Activated CD8-positive, alpha-beta memory T cell treated with anti-CD3 and anti-CD28 coated beads, Interleukin-2, amount 10 ng/mL, durations not matched to agents 7 days and 5 days (primary cell): ENCODE results near the gene RASA3. TPM values are rescaled to one million over a fixed set of nuclear protein-coding genes. Genes with fewer than 3 reads are reported as not detected.
"Not testable (repeated sequence)": the region's sequence is repeated elsewhere in the genome, so short reads cannot be mapped to it uniquely, and the experiment has no call there.

Source experiments
- ATAC-seq: fragments of 150-1000 bp; cut with Tn5 transposase; one replicate; pipeline ENCODE4 v1.10.0; 2021; ENCODE audit warnings: moderate library complexity
- CTCF ChIA-PET: fragments of 350-600 bp; sonication (Branson Sonifier 250); formaldehyde crosslinking; loops from one replicate; lab custom pipeline; 2021; ENCODE audit warnings: antibody characterized with exemption; lab: Charles Lee
- DNase-seq: peaks from one replicate; pipeline ENCODE4 v3.0.0-alpha.2; 2020
- H3K27ac Mint-ChIP-seq: one replicate; pipeline ENCODE4 v1.8.0; 2021; ENCODE audit warnings: mild to moderate bottlenecking, mixed read lengths
- H3K27me3 Mint-ChIP-seq: one replicate; pipeline ENCODE4 v1.8.0; 2021; ENCODE audit warnings: mixed read lengths
- H3K36me3 Mint-ChIP-seq: one replicate; pipeline ENCODE4 v1.8.0; 2021; ENCODE audit warnings: mild to moderate bottlenecking, mixed read lengths
- H3K4me1 Mint-ChIP-seq: one replicate; pipeline ENCODE4 v1.8.0; 2021; ENCODE audit warnings: mixed read lengths
- H3K4me3 Mint-ChIP-seq: one replicate; pipeline ENCODE4 v1.8.0; 2021; ENCODE audit warnings: mild to moderate bottlenecking, moderate library complexity, mixed read lengths
- H3K9me3 Mint-ChIP-seq: one replicate; pipeline ENCODE4 v1.8.0; 2022; ENCODE audit warnings: low read depth, mixed read lengths
- total RNA-seq, 2 experiments: library from RNA; stranded (reverse); gene quantifications; one replicate each; pipeline ENCODE4 v1.2.3, GENCODE V29; 2021

RASA3 gene
- total RNA-seq, 2 experiments from 2014 or later, result 16.3 to 49.2 TPM

GRCh38 chr13:114100446-114101357, 31.7 kb downstream of the RASA3 start:
- no peaks in the 10 kb centered on the region for H3K36me3 Mint-ChIP-seq
- H3K27ac Mint-ChIP-seq, result no peak overlapping the region
- DNase-seq, result no peak
- ATAC-seq, result no peak
- H3K4me1 Mint-ChIP-seq, result peaks cover 6% of the 10 kb centered on the region
- H3K27me3 Mint-ChIP-seq, result no peaks in the 10 kb centered on the region
- H3K9me3 Mint-ChIP-seq, result no peaks in the 10 kb centered on the region
- H3K4me3 Mint-ChIP-seq, result no peak overlapping the region
- CTCF ChIA-PET, result no interaction called here

- H3K27ac Mint-ChIP-seq, result no peak overlapping the region
- DNase-seq (no peak), ATAC-seq (no peak)
- peaks cover 3% of the 10 kb centered on the region for H3K9me3 Mint-ChIP-seq
- H3K4me3 Mint-ChIP-seq, result no peak overlapping the region
- peaks cover 6% of the 10 kb centered on the region for H3K4me1 Mint-ChIP-seq
- CTCF ChIA-PET, result no interaction called here
- no peaks in the 10 kb centered on the region for H3K36me3 Mint-ChIP-seq
- H3K27me3 Mint-ChIP-seq, result no peaks in the 10 kb centered on the region
These were observed 32.4 kb downstream of the RASA3 start for GRCh38 chr13:114099918-114100445.

- Mint-ChIP-seq H3K4me1 (peaks cover 6% of the 10 kb centered on the region), H3K36me3 (no peaks in the 10 kb centered on the region), H3K27me3 (no peaks in the 10 kb centered on the region), H3K27ac (no peak overlapping the region), H3K9me3 (peaks cover 5% of the 10 kb centered on the region), H3K4me3 (no peak overlapping the region)
- CTCF ChIA-PET, result no interaction called here
- ATAC-seq (no peak), DNase-seq (no peak)
These were observed 33.2 kb downstream of the RASA3 start for GRCh38 chr13:114099191-114099590.

GRCh38 chr13:114098689-114099056, 33.8 kb downstream of the RASA3 start:
- not testable (repeated sequence) for H3K4me1 Mint-ChIP-seq, H3K4me3 Mint-ChIP-seq, DNase-seq, H3K27ac Mint-ChIP-seq, H3K27me3 Mint-ChIP-seq, H3K36me3 Mint-ChIP-seq, H3K9me3 Mint-ChIP-seq, ATAC-seq
- CTCF ChIA-PET, result interaction anchor here (0.8 kb wide), 1 partner anchor 11 kb away, joined by 3 read pairs; no protein-coding TSS in a partner anchor

GRCh38 chr13:114097893-114098688, 34.3 kb downstream of the RASA3 start:
- CTCF ChIA-PET, result interaction anchor here (0.8 kb wide), 1 partner anchor 11 kb away, joined by 3 read pairs; no protein-coding TSS in a partner anchor
- H3K4me1 Mint-ChIP-seq, result peaks cover 6% of the 10 kb centered on the region
- H3K36me3 Mint-ChIP-seq, result peaks cover 8% of the 10 kb centered on the region
- peaks cover 15% of the 10 kb centered on the region for H3K9me3 Mint-ChIP-seq
- H3K27ac Mint-ChIP-seq, result no peak overlapping the region
- DNase-seq (no peak), ATAC-seq (no peak)
- no peaks in the 10 kb centered on the region for H3K27me3 Mint-ChIP-seq
- H3K4me3 Mint-ChIP-seq, result no peak overlapping the region

- no peak overlapping the region for H3K4me3 Mint-ChIP-seq
- H3K4me1 Mint-ChIP-seq, result peaks cover 6% of the 10 kb centered on the region
- H3K27ac Mint-ChIP-seq, result no peak overlapping the region
- DNase-seq, result no peak
- H3K36me3 Mint-ChIP-seq, result peaks cover 9% of the 10 kb centered on the region
- H3K27me3 Mint-ChIP-seq, result no peaks in the 10 kb centered on the region
- peaks cover 15% of the 10 kb centered on the region for H3K9me3 Mint-ChIP-seq
- CTCF ChIA-PET, result no interaction called here
- no peak for ATAC-seq
These were observed 35.1 kb downstream of the RASA3 start for GRCh38 chr13:114097212-114097892.

DNA sequence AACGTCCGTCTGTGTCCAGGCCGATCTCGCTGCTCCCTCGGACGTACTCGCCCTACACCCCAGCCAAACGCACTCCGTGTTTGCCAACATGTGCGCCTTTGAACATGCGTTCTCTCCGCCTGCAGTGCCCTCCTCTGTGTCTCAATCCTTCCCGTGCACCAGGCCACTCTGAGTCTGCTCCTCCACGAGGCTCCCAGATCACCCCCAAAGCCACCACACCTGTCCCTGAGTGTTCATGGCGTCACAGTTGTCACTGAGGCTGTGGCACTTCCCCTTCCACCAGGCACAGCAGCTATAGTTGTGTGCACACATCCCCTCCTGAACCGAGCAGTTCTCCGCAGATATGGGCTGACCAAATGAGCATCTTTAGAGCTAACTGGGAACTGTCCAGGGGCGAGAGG, 35.6 kb downstream of the RASA3 start:
- peaks cover 18% of the 10 kb centered on the region for H3K9me3 Mint-ChIP-seq
- H3K36me3 Mint-ChIP-seq, result peaks cover 14% of the 10 kb centered on the region
- H3K4me1 Mint-ChIP-seq, result peaks cover 6% of the 10 kb centered on the region
- DNase-seq (no peak), ATAC-seq (no peak)
- no peaks in the 10 kb centered on the region for H3K27me3 Mint-ChIP-seq
- CTCF ChIA-PET, result no interaction called here
- H3K4me3 Mint-ChIP-seq, result no peak overlapping the region
- no peak overlapping the region for H3K27ac Mint-ChIP-seq

- peaks cover 6% of the 10 kb centered on the region for H3K4me1 Mint-ChIP-seq
- no peak overlapping the region for H3K27ac Mint-ChIP-seq
- no peak overlapping the region for H3K4me3 Mint-ChIP-seq
- no peaks in the 10 kb centered on the region for H3K27me3 Mint-ChIP-seq
- no peak for ATAC-seq
- H3K36me3 Mint-ChIP-seq, result peaks cover 19% of the 10 kb centered on the region
- no peak for DNase-seq
- CTCF ChIA-PET, result no interaction called here
- H3K9me3 Mint-ChIP-seq, result peaks cover 24% of the 10 kb centered on the region
These were observed 36.4 kb downstream of the RASA3 start for GRCh38 chr13:114096031-114096485.

DNA sequence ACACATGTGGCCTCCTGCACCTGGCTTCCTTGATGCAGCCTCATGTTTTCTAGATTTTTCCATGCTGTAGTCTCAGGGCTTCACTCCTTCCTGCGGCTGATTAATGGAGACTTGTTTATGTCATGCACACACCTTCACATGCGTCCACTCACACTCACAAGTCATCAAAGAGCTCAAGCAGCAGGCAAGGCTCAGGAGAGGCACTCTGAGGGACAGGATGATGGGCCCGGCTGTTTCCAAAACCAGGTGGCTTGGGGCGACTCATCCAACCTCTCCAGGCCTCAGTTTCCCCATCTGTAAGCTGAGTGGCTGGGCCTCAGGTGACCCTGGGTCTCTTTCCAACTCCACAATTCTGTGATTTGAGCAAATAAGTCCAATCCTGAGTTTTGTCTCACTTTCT, 36.9 kb downstream of the RASA3 start:
- ATAC-seq (no peak), DNase-seq (no peak)
- H3K27me3 Mint-ChIP-seq, result no peaks in the 10 kb centered on the region
- H3K4me1 Mint-ChIP-seq, result peaks cover 6% of the 10 kb centered on the region
- peaks cover 19% of the 10 kb centered on the region for H3K36me3 Mint-ChIP-seq
- CTCF ChIA-PET, result no interaction called here
- H3K27ac Mint-ChIP-seq, result no peak overlapping the region
- no peak overlapping the region for H3K4me3 Mint-ChIP-seq
- H3K9me3 Mint-ChIP-seq, result peaks cover 24% of the 10 kb centered on the region

DNA sequence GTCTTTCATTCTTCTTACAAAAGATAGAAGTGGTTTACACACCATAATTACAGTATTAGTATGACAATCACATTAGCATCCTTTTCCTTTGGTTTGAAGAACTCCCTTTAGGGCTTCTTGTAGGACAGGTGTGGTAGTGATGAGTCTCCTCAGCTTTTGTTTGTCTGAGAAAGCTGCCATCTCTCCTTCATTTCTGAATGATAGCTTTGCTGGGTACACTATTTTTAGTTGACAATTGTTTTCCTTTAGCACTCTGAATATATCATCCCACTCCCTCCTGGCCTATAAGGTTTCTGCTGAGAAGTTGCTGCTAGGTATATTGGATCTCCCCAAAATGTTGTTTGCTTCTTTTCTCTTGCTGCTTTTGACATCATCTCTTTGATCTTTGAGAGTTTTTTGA, 39.3 kb downstream of the RASA3 start:
- no peak for DNase-seq
- peaks cover 24% of the 10 kb centered on the region for H3K9me3 Mint-ChIP-seq
- no peak overlapping the region for H3K27ac Mint-ChIP-seq
- no peak for ATAC-seq
- H3K4me3 Mint-ChIP-seq, result no peak overlapping the region
- peaks cover 19% of the 10 kb centered on the region for H3K36me3 Mint-ChIP-seq
- peaks cover 4% of the 10 kb centered on the region for H3K4me1 Mint-ChIP-seq
- CTCF ChIA-PET, result interaction anchor here (0.9 kb wide), 1 partner anchor 28 kb away, joined by 3 read pairs; no protein-coding TSS in a partner anchor
- no peaks in the 10 kb centered on the region for H3K27me3 Mint-ChIP-seq

DNA sequence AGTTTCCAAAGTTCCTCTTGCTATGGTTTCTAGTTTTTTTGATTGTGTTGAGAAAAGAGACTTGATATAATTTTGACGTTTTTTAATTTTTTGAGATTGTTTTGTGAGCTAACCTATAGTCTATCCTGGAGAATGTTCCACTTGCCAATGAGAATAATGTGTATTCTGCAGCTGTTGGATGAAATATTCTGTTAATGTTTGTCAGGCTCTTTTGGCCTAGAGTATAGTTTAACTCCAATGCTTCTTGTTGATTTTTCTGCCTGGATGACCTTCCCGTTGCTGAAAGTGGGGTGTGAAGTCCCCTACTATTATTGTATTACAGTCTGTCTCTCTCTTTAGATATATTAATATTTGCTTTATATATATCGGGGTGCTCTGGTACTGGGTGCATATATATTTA, 40.0 kb downstream of the RASA3 start:
- DNase-seq, result no peak
- ATAC-seq, result no peak
- Mint-ChIP-seq H3K9me3 (peaks cover 24% of the 10 kb centered on the region), H3K4me3 (no peak overlapping the region), H3K27ac (no peak overlapping the region), H3K36me3 (peaks cover 19% of the 10 kb centered on the region), H3K27me3 (no peaks in the 10 kb centered on the region), H3K4me1 (peaks cover 4% of the 10 kb centered on the region)
- CTCF ChIA-PET, result no interaction called here

DNA sequence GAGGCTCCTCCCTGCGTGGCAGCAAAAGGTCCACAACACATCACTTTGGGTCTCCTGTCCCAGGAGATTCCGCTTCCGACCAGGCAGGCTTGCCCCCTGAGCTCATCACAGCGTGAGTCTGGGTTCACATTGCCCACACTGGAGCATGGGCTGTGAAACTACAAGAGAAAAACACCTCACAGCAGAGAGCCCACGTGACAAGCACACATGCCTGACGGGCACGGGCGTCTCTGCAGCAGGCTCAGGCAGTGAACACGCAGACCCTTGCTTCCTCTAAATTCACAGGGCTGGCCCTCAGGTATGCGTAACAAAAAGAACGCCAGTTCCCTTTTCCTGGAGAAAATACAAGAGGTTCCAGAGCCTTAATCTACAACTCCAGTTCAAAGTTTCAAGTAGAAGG, 41.9 kb downstream of the RASA3 start:
- peaks cover 24% of the 10 kb centered on the region for H3K9me3 Mint-ChIP-seq
- ATAC-seq, result no peak
- H3K27ac Mint-ChIP-seq, result no peak overlapping the region
- no peaks in the 10 kb centered on the region for H3K27me3 Mint-ChIP-seq
- peaks cover 21% of the 10 kb centered on the region for H3K36me3 Mint-ChIP-seq
- no peaks in the 10 kb centered on the region for H3K4me1 Mint-ChIP-seq
- H3K4me3 Mint-ChIP-seq, result no peak overlapping the region
- no peak for DNase-seq
- CTCF ChIA-PET, result no interaction called here
